ENCODE data around the gene TRAF4.

DNA sequence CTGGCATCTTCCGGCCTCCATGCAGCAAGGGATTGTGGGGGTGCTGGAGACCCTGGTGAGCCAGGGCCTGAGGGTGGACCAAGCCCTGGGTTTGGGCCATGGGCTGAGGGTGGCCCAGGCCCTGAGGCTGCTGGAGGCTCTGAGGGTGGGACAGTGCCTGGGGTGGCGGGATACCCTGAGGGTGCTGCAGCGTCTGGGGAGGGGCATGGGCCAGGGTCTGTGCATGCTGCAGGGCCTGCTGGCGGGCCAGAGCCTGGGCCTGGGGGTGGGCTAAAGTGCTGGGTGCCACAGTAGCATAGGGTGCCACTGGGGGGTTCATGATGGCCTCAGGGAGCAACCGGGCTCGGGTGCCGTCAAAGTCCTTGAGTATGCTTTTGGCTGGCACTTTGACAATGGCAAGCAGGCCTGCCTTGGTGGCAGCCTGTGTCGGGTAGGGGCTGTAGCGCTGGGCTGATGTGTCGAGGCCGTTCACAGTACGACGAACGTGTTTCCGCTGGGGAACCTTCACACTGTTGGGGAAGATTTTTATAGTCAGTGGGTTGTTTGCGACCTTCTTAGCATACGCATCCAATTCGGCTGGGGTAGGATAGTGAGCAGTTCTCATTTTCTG, 15.6 kb downstream of the TRAF4 start:
- TF ChIP-seq POLR2AphosphoS5 (IDR thresholded peaks at IDR 0.05; ENCODE audit: low read depth, low read length) = no peak
- no peak for TF ChIP-seq SPI1 (IDR thresholded peaks at IDR 0.05; ENCODE audit: low read depth, low read length)
- TF ChIP-seq POLR2A (IDR thresholded peaks at IDR 0.05; ENCODE audit: low read depth, low read length) = no peak
- no peak for TF ChIP-seq TAF1 (IDR thresholded peaks at IDR 0.05; ENCODE audit: low read depth, low read length)
